Pons (tissue), 1 donor: ENCODE measurements around the gene FRMD4B.
"Not testable (repeated sequence)": the region's sequence is repeated elsewhere in the genome, so short reads cannot be mapped to it uniquely, and the experiment has no call there.

Source experiments
- DNase-seq: peaks from one replicate; pipeline ENCODE4 v3.0.0-alpha.2; 2016; ENCODE audit warnings: low spot score

The FRMD4B gene

GRCh38 chr3:69283913-69284611 is 101.8 kb downstream of the FRMD4B start:
- no peak for DNase-seq

- DNase-seq, result peak; percentile 81
Measured at GRCh38 chr3:69283496-69283895, 102.4 kb downstream of the FRMD4B start.

- peak; percentile 25 for DNase-seq
Measured at GRCh38 chr3:69282181-69282580, 103.7 kb downstream of the FRMD4B start.

GRCh38 chr3:69277403-69277802 is 108.5 kb downstream of the FRMD4B start:
- DNase-seq, result not testable (repeated sequence)

GRCh38 chr3:69276884-69277283 is 109.0 kb downstream of the FRMD4B start:
- DNase-seq, result no peak

GRCh38 chr3:69276191-69276590 is 109.7 kb downstream of the FRMD4B start:
- DNase-seq, result not testable (repeated sequence)

- DNase-seq, result no peak
Measured at GRCh38 chr3:69273896-69274295, 112.0 kb downstream of the FRMD4B start.

GRCh38 chr3:69272556-69272955 is 113.3 kb downstream of the FRMD4B start:
- DNase-seq, result no peak

GRCh38 chr3:69271098-69271497 is 114.8 kb downstream of the FRMD4B start:
- DNase-seq, result peak; percentile 90

- no peak for DNase-seq
Measured at GRCh38 chr3:69266585-69266984, 119.3 kb downstream of the FRMD4B start.

- DNase-seq, result not testable (repeated sequence)
Measured at GRCh38 chr3:69266071-69266470, 119.8 kb downstream of the FRMD4B start.

GRCh38 chr3:69260843-69261405 is 125.0 kb downstream of the FRMD4B start:
- not testable (repeated sequence) for DNase-seq

- DNase-seq, result no peak
Measured at GRCh38 chr3:69260216-69260787, 125.6 kb downstream of the FRMD4B start.

- no peak for DNase-seq
Measured at GRCh38 chr3:69259125-69259524, 126.8 kb downstream of the FRMD4B start.

- no peak for DNase-seq
Measured at GRCh38 chr3:69255928-69256327, 130.0 kb downstream of the FRMD4B start.

- DNase-seq, result no peak
Measured at GRCh38 chr3:69254351-69254750, 131.5 kb downstream of the FRMD4B start.

GRCh38 chr3:69252631-69253030 is 133.3 kb downstream of the FRMD4B start:
- DNase-seq, result no peak

GRCh38 chr3:69252141-69252540 is 133.7 kb downstream of the FRMD4B start:
- no peak for DNase-seq

GRCh38 chr3:69251078-69251805 is 134.6 kb downstream of the FRMD4B start:
- DNase-seq, result no peak

GRCh38 chr3:69250014-69250413 is 135.9 kb downstream of the FRMD4B start:
- peak; percentile 92 for DNase-seq

- DNase-seq, result no peak
Measured at GRCh38 chr3:69249001-69249400, 136.9 kb downstream of the FRMD4B start.

GRCh38 chr3:69248436-69248835 is 137.5 kb downstream of the FRMD4B start:
- no peak for DNase-seq

- DNase-seq, result no peak
Measured at GRCh38 chr3:69246612-69247011, 139.3 kb downstream of the FRMD4B start.
